Upper lobe of left lung (tissue), 6 donors: ENCODE results near the gene DIO1. TPM values are rescaled to one million over a fixed set of nuclear protein-coding genes. Genes with fewer than 3 reads are reported as not detected.

Experiments
- total RNA-seq, 6 donors: library from RNA; depleted of rRNA in 4 of 6; stranded (reverse); fragments of >200 nt in 4 of 6; gene quantifications; one replicate each; pipeline versions ENCODE4 v1.1.0 to v1.2.1, GENCODE V29; 2016 to 2021
- donor health status: DM: no; HTN: no; CAD: no; lungs with moderate emphysema.
- donor health status: DM: no; HTN: yes; CAD: no; lungs with severe emphysema.

The DIO1 gene
- total RNA-seq, 6 donors from 2014 or later = 0.20 TPM; not detected in 5

Other genes starting within 250 kb of the DIO1 start
- gene GLIS1, start 155.0 kb upstream of the DIO1 start, total RNA-seq = 1 to 10 TPM in 1 of 6 donors, under 1 TPM in 1, not detected in 4; 0.26 to 1.0 TPM
- 10 to 100 TPM in 1 of 6 donors, 1 to 10 TPM in 5; 1.2 to 10.9 (median 8.2) TPM for gene NDC1, start 55.9 kb upstream of the DIO1 start, total RNA-seq
- 10 to 100 TPM; 14.8 to 52.4 (median 22.0) TPM for gene YIPF1, start 4.4 kb upstream of the DIO1 start, total RNA-seq
- gene IFT25, start 51.5 kb downstream of the DIO1 start, total RNA-seq = 10 to 100 TPM; 11.1 to 35.5 (median 15.8) TPM
- gene LRRC42, start 52.2 kb downstream of the DIO1 start, total RNA-seq = 10 to 100 TPM; 13.2 to 26.6 (median 17.6) TPM
- 10 to 100 TPM in 2 of 6 donors, 1 to 10 TPM in 3, under 1 TPM in 1; 0.46 to 27.4 (median 7.9) TPM for gene LDLRAD1, start 124.0 kb downstream of the DIO1 start, total RNA-seq
- gene TMEM59, start 159.0 kb downstream of the DIO1 start, total RNA-seq = 100 to 1,000 TPM in 5 of 6 donors, 10 to 100 TPM in 1; 66.0 to 432 (median 263) TPM
- gene TCEANC2, start 159.4 kb downstream of the DIO1 start, total RNA-seq = 10 to 100 TPM in 1 of 6 donors, 1 to 10 TPM in 5; 2.0 to 11.5 (median 4.6) TPM